ENCODE measurements around the gene STEAP1B. TPM values are rescaled to one million over a fixed set of nuclear protein-coding genes. Genes with fewer than 3 reads are reported as not detected.

Gene STEAP1B
- total and polyA plus RNA-seq, 2 donors (not counting 3 experiments of a cell fraction or from before 2014, with no cell fraction given), result 32.2 to 46.1 TPM

DNA sequence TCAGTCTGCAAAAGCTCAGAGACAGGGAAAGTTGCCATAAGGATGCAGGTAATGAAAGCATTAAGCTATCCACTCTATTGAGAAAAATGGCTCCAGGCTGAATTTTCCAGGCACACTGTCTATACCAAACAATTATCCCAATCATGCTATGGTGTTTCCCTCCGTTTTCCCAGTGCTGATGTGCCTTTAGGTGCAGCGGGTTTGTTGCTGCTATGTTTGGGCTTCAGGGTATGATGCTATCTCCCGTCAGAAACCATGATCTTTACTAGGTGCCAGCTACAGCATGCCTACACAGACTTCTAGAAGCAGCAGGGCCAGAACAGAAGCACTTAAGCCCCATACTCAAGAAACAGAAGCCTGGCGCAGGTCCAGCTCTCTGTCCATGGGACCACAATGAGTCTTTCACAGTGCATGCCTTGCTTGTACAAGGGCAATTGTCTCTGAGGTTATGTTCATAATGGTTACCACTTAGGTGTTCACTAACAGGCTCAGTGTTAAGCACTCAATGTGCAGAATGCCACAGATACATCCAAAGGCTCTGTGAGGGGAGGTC is 19.4 kb downstream of the STEAP1B start:
- Histone ChIP-seq H3K27ac (ENCODE audit: insufficient read depth, low read depth, low read length) (peak overlapping the region; percentile 84), H3K9me3 (replicated peaks; ENCODE audit: control insufficient read depth, insufficient read depth, low read length) (no peaks in the 10 kb centered on the region), H3K4me1 (ENCODE audit: control insufficient read depth, extremely low read depth, insufficient read depth, low read length) (peaks cover 44% of the 10 kb centered on the region), H3K9me1 (replicated peaks; ENCODE audit: control insufficient read depth, extremely low read depth, insufficient read depth, low read length) (no peaks in the 10 kb centered on the region), H3K9ac (replicated peaks; ENCODE audit: extremely low read depth, insufficient read depth, low read length) (no peak overlapping the region), H4K20me1 (replicated peaks; ENCODE audit: control insufficient read depth, extremely low read depth, insufficient read depth, low read length) (no peaks in the 10 kb centered on the region), H2AFZ (ENCODE audit: low read depth, low read length) (no peak overlapping the region), H3K27me3 (ENCODE audit: control insufficient read depth in 2 of 2, insufficient read depth in 2 of 2, low read length in 2 of 2) (no peaks in the 10 kb centered on the region), H3K4me2 (ENCODE audit: insufficient read depth, low read length) (no peak overlapping the region), H3K36me3 (ENCODE audit: control insufficient read depth in 2 of 2, extremely low read depth in 1 of 2, insufficient read depth in 2 of 2, low read length in 2 of 2) (peaks cover 0 to 2% of the 10 kb centered on the region in 2 experiments), H3K4me3 (replicated peaks in 1 of 3; ENCODE audit: insufficient read depth in 1 of 3, low read depth in 1 of 3, low read length in 3 of 3) (no peak overlapping the region), H3K79me2 (ENCODE audit: control insufficient read depth, insufficient read depth, low read length) (peaks cover 28% of the 10 kb centered on the region)
- CTCF ChIA-PET, result interaction anchor here (1.0 to 3.0 kb wide), 5 partner anchors 11 to 171 kb away, joined by 3 to 14 read pairs (median 3); no protein-coding TSS in a partner anchor
- TF ChIP-seq MYC (IDR thresholded peaks at IDR 0.05; ENCODE audit: low read depth, low read length) (no peak), GATA2 (IDR thresholded peaks at IDR 0.05; ENCODE audit: insufficient read depth, insufficient read length, low read depth, low read length) (no peak), POLR2AphosphoS5 (IDR thresholded peaks at IDR 0.05; ENCODE audit: insufficient read depth, low read depth, low read length) (no peak), FOS (IDR thresholded peaks at IDR 0.05; ENCODE audit: borderline replicate concordance, insufficient read depth, low read length) (no peak)
- dilution Hi-C loops (cut with MboI; ENCODE audit: extremely low pct_ligation_motif_present, low sequenced_read_pairs) (no loop called here), intact Hi-C loops (cut with micrococcal nuclease) (loop anchor here (1.0 kb wide), 1 partner anchor 35 kb away; no protein-coding TSS in a partner anchor)
- DNase-seq (ENCODE audit: low read depth, low spot score) (no peak), FAIRE-seq (peak; percentile 26)
- POLR2A ChIA-PET, result interaction anchor here (2.6 kb wide), 1 partner anchor 35 kb away, joined by 10 read pairs; no protein-coding TSS in a partner anchor
- BruUV-seq (replicated peaks), result no TSS peak

DNA sequence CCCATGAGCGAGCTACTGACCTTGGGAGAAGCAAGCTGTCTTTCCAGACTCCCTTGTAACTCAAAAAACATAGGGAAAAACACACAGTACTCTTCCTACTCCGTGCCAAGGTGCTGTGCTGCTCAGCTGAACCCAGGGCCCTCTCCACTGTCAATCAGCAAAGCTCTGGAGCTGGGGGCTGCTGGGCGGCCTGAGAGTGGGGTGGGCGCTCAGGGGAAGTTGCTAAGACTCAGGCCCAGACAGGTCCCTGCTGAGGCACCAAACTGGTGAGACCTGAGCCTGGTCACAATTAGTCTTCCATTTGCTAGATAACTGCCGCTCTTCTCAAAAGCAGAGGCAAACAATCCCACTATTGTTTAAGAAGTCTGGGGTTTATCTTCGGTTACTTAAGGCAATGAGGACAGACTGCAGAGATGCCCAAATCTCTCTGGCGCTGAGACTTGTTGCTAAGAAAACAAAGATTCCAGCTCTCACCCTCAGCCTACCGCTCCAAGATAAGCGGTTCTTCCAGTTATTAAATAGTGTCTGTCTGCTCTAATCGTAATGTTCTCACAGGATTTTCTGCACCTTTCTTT is 22.0 kb downstream of the STEAP1B start:
- Histone ChIP-seq H3K4me2 (ENCODE audit: insufficient read depth, low read length) (no peak overlapping the region), H3K27me3 (ENCODE audit: control insufficient read depth in 2 of 2, insufficient read depth in 2 of 2, low read length in 2 of 2) (no peaks in the 10 kb centered on the region), H3K9me1 (replicated peaks; ENCODE audit: control insufficient read depth, extremely low read depth, insufficient read depth, low read length) (no peaks in the 10 kb centered on the region), H3K9me3 (replicated peaks; ENCODE audit: control insufficient read depth, insufficient read depth, low read length) (no peaks in the 10 kb centered on the region), H3K36me3 (ENCODE audit: control insufficient read depth in 2 of 2, extremely low read depth in 1 of 2, insufficient read depth in 2 of 2, low read length in 2 of 2) (no peaks in the 10 kb centered on the region), H3K27ac (ENCODE audit: insufficient read depth, low read depth, low read length) (no peak overlapping the region), H3K9ac (replicated peaks; ENCODE audit: extremely low read depth, insufficient read depth, low read length) (no peak overlapping the region), H3K79me2 (ENCODE audit: control insufficient read depth, insufficient read depth, low read length) (peaks cover 17% of the 10 kb centered on the region), H3K4me1 (ENCODE audit: control insufficient read depth, extremely low read depth, insufficient read depth, low read length) (peaks cover 19% of the 10 kb centered on the region), H4K20me1 (replicated peaks; ENCODE audit: control insufficient read depth, extremely low read depth, insufficient read depth, low read length) (no peaks in the 10 kb centered on the region), H3K4me3 (replicated peaks in 1 of 3; ENCODE audit: insufficient read depth in 1 of 3, low read depth in 1 of 3, low read length in 3 of 3) (no peak overlapping the region), H2AFZ (ENCODE audit: low read depth, low read length) (no peak overlapping the region)
- DNase-seq (ENCODE audit: low read depth, low spot score) (no peak), FAIRE-seq (peak; percentile 37)
- POLR2A ChIA-PET, result no interaction called here
- dilution Hi-C loops (cut with MboI; ENCODE audit: extremely low pct_ligation_motif_present, low sequenced_read_pairs) (no loop called here), intact Hi-C loops (cut with micrococcal nuclease) (no loop called here)
- CTCF ChIA-PET, result interaction anchor here (1.5 kb wide), 1 partner anchor 368 kb away, joined by 4 read pairs; no protein-coding TSS in a partner anchor
- BruUV-seq (replicated peaks), result no TSS peak
- TF ChIP-seq MYC (IDR thresholded peaks at IDR 0.05; ENCODE audit: low read depth, low read length), result no peak
- TF ChIP-seq POLR2A (IDR thresholded peaks at IDR 0.05; ENCODE audit: low read depth, low read length), result no peak
- no peak for TF ChIP-seq EZH2 (IDR thresholded peaks at IDR 0.05; ENCODE audit: borderline replicate concordance, low read depth, low read length, severe bottlenecking)
- TF ChIP-seq, protein P1, sequence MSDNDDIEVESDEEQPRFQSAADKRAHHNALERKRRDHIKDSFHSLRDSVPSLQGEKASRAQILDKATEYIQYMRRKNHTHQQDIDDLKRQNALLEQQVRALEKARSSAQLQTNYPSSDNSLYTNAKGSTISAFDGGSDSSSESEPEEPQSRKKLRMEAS (IDR thresholded peaks at IDR 0.05; ENCODE audit: insufficient read depth, insufficient read length), result no peak
- TF ChIP-seq GATA2 (IDR thresholded peaks at IDR 0.05; ENCODE audit: insufficient read depth, insufficient read length, low read depth, low read length), result no peak
- TF ChIP-seq POLR2AphosphoS5 (IDR thresholded peaks at IDR 0.05; ENCODE audit: insufficient read depth, low read depth, low read length), result no peak
- TF ChIP-seq, protein P2, sequence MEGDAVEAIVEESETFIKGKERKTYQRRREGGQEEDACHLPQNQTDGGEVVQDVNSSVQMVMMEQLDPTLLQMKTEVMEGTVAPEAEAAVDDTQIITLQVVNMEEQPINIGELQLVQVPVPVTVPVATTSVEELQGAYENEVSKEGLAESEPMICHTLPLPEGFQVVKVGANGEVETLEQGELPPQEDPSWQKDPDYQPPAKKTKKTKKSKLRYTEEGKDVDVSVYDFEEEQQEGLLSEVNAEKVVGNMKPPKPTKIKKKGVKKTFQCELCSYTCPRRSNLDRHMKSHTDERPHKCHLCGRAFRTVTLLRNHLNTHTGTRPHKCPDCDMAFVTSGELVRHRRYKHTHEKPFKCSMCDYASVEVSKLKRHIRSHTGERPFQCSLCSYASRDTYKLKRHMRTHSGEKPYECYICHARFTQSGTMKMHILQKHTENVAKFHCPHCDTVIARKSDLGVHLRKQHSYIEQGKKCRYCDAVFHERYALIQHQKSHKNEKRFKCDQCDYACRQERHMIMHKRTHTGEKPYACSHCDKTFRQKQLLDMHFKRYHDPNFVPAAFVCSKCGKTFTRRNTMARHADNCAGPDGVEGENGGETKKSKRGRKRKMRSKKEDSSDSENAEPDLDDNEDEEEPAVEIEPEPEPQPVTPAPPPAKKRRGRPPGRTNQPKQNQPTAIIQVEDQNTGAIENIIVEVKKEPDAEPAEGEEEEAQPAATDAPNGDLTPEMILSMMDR (IDR thresholded peaks at IDR 0.05; ENCODE audit: extremely low read depth in 1 of 2, insufficient read depth in 1 of 2, low read depth in 1 of 2, low read length in 2 of 2), result no peak
- no peak for TF ChIP-seq JUN (IDR thresholded peaks at IDR 0.05; ENCODE audit: borderline replicate concordance, insufficient read depth, insufficient read length, low read depth)
- no peak for TF ChIP-seq FOS (IDR thresholded peaks at IDR 0.05; ENCODE audit: borderline replicate concordance, insufficient read depth, low read length)
